Caco-2 (cell line): ENCODE measurements around the gene TMEM109. TPM values are rescaled to one million over a fixed set of nuclear protein-coding genes. Genes with fewer than 3 reads are reported as not detected.

Source experiments
- BruUV-seq: library from RNA; stranded (reverse); fragments of 400-500 nt; replicated peaks from 2 replicates; lab custom pipeline; 2021; lab: Mats Ljungman, UMichigan
- CTCF ChIA-PET: fragments of 300-600 bp; sonication (Branson Sonifier 250); formaldehyde crosslinking; loops from one replicate; lab custom pipeline; 2022; ENCODE audit warnings: antibody characterized with exemption; lab: Charles Lee
- POLR2A ChIA-PET: fragments of 300-600 bp; sonication (Branson Sonifier 250); formaldehyde crosslinking; loops from one replicate; lab custom pipeline; 2022; ENCODE audit warnings: antibody characterized with exemption; lab: Charles Lee
- DNase-seq, 2 experiments: peaks; one replicate each; pipeline versions ENCODE4 v3.0.0 to v3.0.0-alpha.2; 2020 to 2022
- H3K27me3 ChIP-seq: replicated peaks from 2 replicates; pipeline ENCODE4 v1.6.0; 2011; ENCODE audit warnings: low read length; ENCODE audit not compliant: control insufficient read depth, insufficient read depth
- H3K36me3 ChIP-seq: 2 replicates; pipeline ENCODE4 v1.5.1; 2011; ENCODE audit warnings: low read length; ENCODE audit not compliant: control insufficient read depth, insufficient read depth
- H3K4me1 ChIP-seq: fragments of 250-450 bp; sonication (Bioruptor Pico); 2 replicates; pipeline ENCODE4 v1.5.1; 2020; ENCODE audit warnings: mild to moderate bottlenecking
- H3K4me3 ChIP-seq: 2 replicates; pipeline ENCODE4 v1.5.1; 2011; ENCODE audit warnings: low read depth, mild to moderate bottlenecking, control low read depth, low read length
- H3K9me3 ChIP-seq: fragments of 250-450 bp; sonication (Bioruptor Pico); 2 replicates; pipeline ENCODE4 v1.5.1; 2020; ENCODE audit warnings: mild to moderate bottlenecking, moderate library complexity
- H3K27ac Mint-ChIP-seq: one replicate; pipeline ENCODE4 v1.8.0; 2022; ENCODE audit warnings: mixed read lengths; ENCODE audit not compliant: unreplicated experiment
- H3K27me3 Mint-ChIP-seq: one replicate; pipeline ENCODE4 v1.8.0; 2022; ENCODE audit warnings: mixed read lengths; ENCODE audit not compliant: insufficient read depth, unreplicated experiment
- H3K36me3 Mint-ChIP-seq: one replicate; pipeline ENCODE4 v1.8.0; 2022; ENCODE audit warnings: mild to moderate bottlenecking, mixed read lengths; ENCODE audit not compliant: insufficient read depth, unreplicated experiment
- H3K4me1 Mint-ChIP-seq: one replicate; pipeline ENCODE4 v1.8.0; 2022; ENCODE audit warnings: low read depth, mixed read lengths; ENCODE audit not compliant: unreplicated experiment
- H3K4me3 Mint-ChIP-seq: one replicate; pipeline ENCODE4 v1.8.0; 2022; ENCODE audit warnings: mild to moderate bottlenecking, moderate library complexity, mixed read lengths; ENCODE audit not compliant: unreplicated experiment
- H3K9me3 Mint-ChIP-seq: one replicate; pipeline ENCODE4 v1.8.0; 2022; ENCODE audit warnings: mixed read lengths; ENCODE audit not compliant: unreplicated experiment
- CTCF ChIP-seq, 2 experiments: fragments of 200-600 bp in 1 of 2; IDR thresholded peaks; 1 replicate in 1 of 2; 2 replicates in 1 of 2; pipeline versions ENCODE4 v1.5.1 to v1.8.0; 2011 to 2022; ENCODE audit warnings: antibody characterized with exemption in 1 of 2, control low read depth in 1 of 2, inconsistent platforms in 1 of 2, low read depth in 1 of 2, low read length in 1 of 2, mild to moderate bottlenecking in 1 of 2, moderate library complexity in 1 of 2; ENCODE audit not compliant: insufficient read depth in 1 of 2, severe bottlenecking in 1 of 2, unreplicated experiment in 1 of 2
- intact Hi-C: fragments of 100-400 bp; cut with micrococcal nuclease; formaldehyde crosslinking; loops from one replicate; pipeline ENCODE4 v1.10.0; 2022; ENCODE audit not compliant: unreplicated experiment
- total RNA-seq: library from RNA; stranded (reverse); gene quantifications from 2 replicates; pipeline ENCODE4 v1.2.3, GENCODE V29; 2022

Gene TMEM109
- total RNA-seq, 1 experiment from 2014 or later, result 91.9 TPM

- POLR2A ChIA-PET, result no interaction called here
- Histone ChIP-seq H3K4me1 (no peaks in the 10 kb centered on the region; the same call in none of the 2 replicates), H3K36me3 (no peaks in the 10 kb centered on the region), H3K4me3 (no peak overlapping the region), H3K9me3 (no peaks in the 10 kb centered on the region), H3K27me3 (no peaks in the 10 kb centered on the region)
- no peak overlapping the region for H3K27ac Mint-ChIP-seq
- no peaks in the 10 kb centered on the region for H3K27me3 Mint-ChIP-seq
- no peaks in the 10 kb centered on the region for H3K9me3 Mint-ChIP-seq
- H3K36me3 Mint-ChIP-seq, result peaks cover 8% of the 10 kb centered on the region
- CTCF ChIA-PET, result no interaction called here
- no peak overlapping the region for H3K4me3 Mint-ChIP-seq
- DNase-seq, result no peak
- H3K4me1 Mint-ChIP-seq, result peaks cover 7% of the 10 kb centered on the region
- intact Hi-C loops, result no loop called here
- TF ChIP-seq CTCF (IDR thresholded peaks at IDR 0.05; ENCODE audit: insufficient read depth in 1 of 2, low read depth in 1 of 2, low read length in 1 of 2, severe bottlenecking in 1 of 2, unreplicated experiment in 1 of 2), result no peak
- BruUV-seq, result no TSS peak
Measured at GRCh38 chr11:60944490-60945294, 30.7 kb downstream of the TMEM109 start.

- POLR2A ChIA-PET, result interaction anchor here (1.1 kb wide), 1 partner anchor 14 kb away, joined by 3 read pairs; no protein-coding TSS in a partner anchor
- H3K27me3 Mint-ChIP-seq, result no peaks in the 10 kb centered on the region
Measured at GRCh38 chr11:60945295-60945667, 31.3 kb downstream of the TMEM109 start.

More at GRCh38 chr11:60945295-60945667, 31.3 kb downstream of the TMEM109 start:
- H3K4me3 Mint-ChIP-seq, result no peak overlapping the region
- no peak for DNase-seq
- Histone ChIP-seq H3K36me3 (no peaks in the 10 kb centered on the region), H3K4me1 (no peaks in the 10 kb centered on the region; the same call in 1 of the 2 replicates), H3K27me3 (no peaks in the 10 kb centered on the region), H3K4me3 (no peak overlapping the region), H3K9me3 (no peaks in the 10 kb centered on the region)
- H3K27ac Mint-ChIP-seq, result no peak overlapping the region
- no peaks in the 10 kb centered on the region for H3K9me3 Mint-ChIP-seq
- CTCF ChIA-PET, result no interaction called here
- intact Hi-C loops, result no loop called here
- TF ChIP-seq CTCF (IDR thresholded peaks at IDR 0.05; ENCODE audit: insufficient read depth in 1 of 2, low read depth in 1 of 2, low read length in 1 of 2, severe bottlenecking in 1 of 2, unreplicated experiment in 1 of 2), result no peak
- BruUV-seq, result no TSS peak
- H3K36me3 Mint-ChIP-seq, result peaks cover 2% of the 10 kb centered on the region
- peaks cover under 1% of the 10 kb centered on the region for H3K4me1 Mint-ChIP-seq
